ENCODE results near the gene NTRK2.

- no peak for TF ChIP-seq TAF1 (IDR thresholded peaks at IDR 0.05; ENCODE audit: borderline replicate concordance, insufficient read depth, low read length)
- TF ChIP-seq POLR2AphosphoS5 (IDR thresholded peaks at IDR 0.05; ENCODE audit: low read depth, low read length), result no peak
- TF ChIP-seq REST (IDR thresholded peaks at IDR 0.05; ENCODE audit: insufficient read depth in 1 of 2, low read depth in 2 of 2, low read length in 2 of 2), result no peak
- TF ChIP-seq SIN3A (IDR thresholded peaks at IDR 0.05; ENCODE audit: borderline replicate concordance, insufficient read depth, low read length), result no peak
Observed at GRCh38 chr9:84924266-84924665, 254.7 kb downstream of the NTRK2 start.

Data from PFSK-1 (cell line).